Measurements from ENCODE around the gene RAB1B.

DNA sequence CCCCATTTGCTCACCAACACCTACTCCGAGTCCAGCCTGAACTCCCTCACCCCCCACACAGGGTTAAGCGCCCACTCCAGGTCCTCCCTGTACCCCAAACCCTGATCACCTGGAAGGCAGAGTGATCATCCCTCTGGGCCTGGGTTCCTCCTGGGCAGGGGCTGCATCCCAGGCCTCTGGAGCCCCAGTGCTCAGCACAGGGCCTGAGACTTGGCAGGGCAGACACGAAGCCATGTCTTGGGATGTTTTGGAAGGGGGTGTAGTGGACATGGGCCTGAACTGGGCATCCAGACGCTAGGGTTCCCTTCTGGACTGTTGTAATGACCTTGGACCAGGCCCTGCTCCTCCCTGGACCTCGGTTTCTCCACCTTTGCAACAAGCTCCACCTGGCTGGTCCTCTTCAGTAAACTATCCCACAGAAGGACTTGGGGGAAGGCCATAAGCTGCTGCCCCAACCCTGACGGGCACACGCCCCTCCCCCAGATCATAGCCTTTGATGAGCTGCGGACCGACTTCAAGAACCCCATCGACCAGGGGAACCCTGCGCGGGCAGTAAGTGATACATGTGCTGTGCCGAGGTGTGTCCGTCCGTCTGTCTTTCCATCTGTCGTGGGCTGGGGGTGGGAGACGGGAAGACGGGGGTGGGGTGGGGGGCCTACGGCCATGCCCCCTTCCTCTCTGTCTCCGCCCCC, 13.5 kb downstream of the RAB1B start:
- TF ChIP-seq, protein P1, sequence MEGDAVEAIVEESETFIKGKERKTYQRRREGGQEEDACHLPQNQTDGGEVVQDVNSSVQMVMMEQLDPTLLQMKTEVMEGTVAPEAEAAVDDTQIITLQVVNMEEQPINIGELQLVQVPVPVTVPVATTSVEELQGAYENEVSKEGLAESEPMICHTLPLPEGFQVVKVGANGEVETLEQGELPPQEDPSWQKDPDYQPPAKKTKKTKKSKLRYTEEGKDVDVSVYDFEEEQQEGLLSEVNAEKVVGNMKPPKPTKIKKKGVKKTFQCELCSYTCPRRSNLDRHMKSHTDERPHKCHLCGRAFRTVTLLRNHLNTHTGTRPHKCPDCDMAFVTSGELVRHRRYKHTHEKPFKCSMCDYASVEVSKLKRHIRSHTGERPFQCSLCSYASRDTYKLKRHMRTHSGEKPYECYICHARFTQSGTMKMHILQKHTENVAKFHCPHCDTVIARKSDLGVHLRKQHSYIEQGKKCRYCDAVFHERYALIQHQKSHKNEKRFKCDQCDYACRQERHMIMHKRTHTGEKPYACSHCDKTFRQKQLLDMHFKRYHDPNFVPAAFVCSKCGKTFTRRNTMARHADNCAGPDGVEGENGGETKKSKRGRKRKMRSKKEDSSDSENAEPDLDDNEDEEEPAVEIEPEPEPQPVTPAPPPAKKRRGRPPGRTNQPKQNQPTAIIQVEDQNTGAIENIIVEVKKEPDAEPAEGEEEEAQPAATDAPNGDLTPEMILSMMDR (IDR thresholded peaks at IDR 0.05; ENCODE audit: low read depth, low read length, missing input control), result no peak
- TF ChIP-seq HNF4A (conservative IDR thresholded peaks at IDR 0.05), result no peak
- no peak for TF ChIP-seq TAF1 (conservative IDR thresholded peaks at IDR 0.05)
- TF ChIP-seq YY1 (IDR thresholded peaks at IDR 0.05), result no peak
- TF ChIP-seq, protein P2, sequence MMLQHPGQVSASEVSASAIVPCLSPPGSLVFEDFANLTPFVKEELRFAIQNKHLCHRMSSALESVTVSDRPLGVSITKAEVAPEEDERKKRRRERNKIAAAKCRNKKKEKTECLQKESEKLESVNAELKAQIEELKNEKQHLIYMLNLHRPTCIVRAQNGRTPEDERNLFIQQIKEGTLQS (IDR thresholded peaks at IDR 0.05), result no peak
- TF ChIP-seq, protein P3, sequence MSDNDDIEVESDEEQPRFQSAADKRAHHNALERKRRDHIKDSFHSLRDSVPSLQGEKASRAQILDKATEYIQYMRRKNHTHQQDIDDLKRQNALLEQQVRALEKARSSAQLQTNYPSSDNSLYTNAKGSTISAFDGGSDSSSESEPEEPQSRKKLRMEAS (IDR thresholded peaks at IDR 0.05), result no peak
- TF ChIP-seq SP1 (IDR thresholded peaks at IDR 0.05), result no peak
- TF ChIP-seq EGR1 (IDR thresholded peaks at IDR 0.05; ENCODE audit: low read depth in 2 of 2), result no peak
